ENCODE data around the gene RABL6. TPM values are rescaled to one million over a fixed set of nuclear protein-coding genes. Genes with fewer than 3 reads are reported as not detected.
"Not testable (repeated sequence)": the region's sequence is repeated elsewhere in the genome, so short reads cannot be mapped to it uniquely, and the experiment has no call there.

Gene RABL6
- total RNA-seq, 2 experiments from 2014 or later = 46.4 to 48.5 TPM

- no peak for DNase-seq
- CTCF ChIA-PET = no interaction called here
Observed at GRCh38 chr9:136867917-136868316, 60.2 kb downstream of the RABL6 start.

GRCh38 chr9:136868644-136869043, 60.9 kb downstream of the RABL6 start:
- CTCF ChIA-PET = no interaction called here
- H3K4me1 ChIP-seq (ENCODE audit: insufficient read depth, low read length) = peaks cover 23% of the 10 kb centered on the region
- H3K36me3 ChIP-seq (ENCODE audit: insufficient read depth, low read length) = peaks cover 6% of the 10 kb centered on the region
- Mint-ChIP-seq H3K9me3 (no peaks in the 10 kb centered on the region), H3K27ac (peak overlapping the region; percentile 62), H3K4me3 (peak overlapping the region; percentile 82), H3K36me3 (ENCODE audit: low read depth) (peaks cover 8% of the 10 kb centered on the region), H3K27me3 (no peaks in the 10 kb centered on the region), H3K4me1 (ENCODE audit: low read depth) (peaks cover 15% of the 10 kb centered on the region)
- peak in 1 of 14 experiments; percentile 16 for DNase-seq
- intact Hi-C loops (cut with DNase I, micrococcal nuclease) = loop anchor here in 1 of 2 experiments (5.0 kb wide), 1 partner anchor 74 kb away; the partner anchor contains the start of gene FBXW5
- TF ChIP-seq CTCF (IDR thresholded peaks at IDR 0.05) = no peak
- POLR2A ChIA-PET = no interaction called here
- no peak for ATAC-seq (ENCODE audit: poor library complexity)
- no peak overlapping the region for H3K27ac ChIP-seq (ENCODE audit: low read depth in 1 of 2, low read length in 2 of 2)
- H3K4me3 ChIP-seq (ENCODE audit: low read length) = no peak overlapping the region
- peaks cover 0 to 12% of the 10 kb centered on the region in 2 experiments for H3K9me3 ChIP-seq (ENCODE audit: control insufficient read depth in 1 of 2, insufficient read depth in 1 of 2, low read length in 2 of 2)
- no peaks in the 10 kb centered on the region for H3K27me3 ChIP-seq (ENCODE audit: control insufficient read depth in 1 of 2, insufficient read depth in 2 of 2, low read length in 2 of 2)

More at GRCh38 chr9:136867917-136868316, 60.2 kb downstream of the RABL6 start:
- Mint-ChIP-seq H3K9me3 (no peaks in the 10 kb centered on the region), H3K4me1 (ENCODE audit: low read depth) (peaks cover 15% of the 10 kb centered on the region), H3K4me3 (peak overlapping the region; percentile 70), H3K27me3 (no peaks in the 10 kb centered on the region), H3K27ac (peak overlapping the region; percentile 62), H3K36me3 (ENCODE audit: low read depth) (peaks cover 15% of the 10 kb centered on the region)
- H3K27ac ChIP-seq (ENCODE audit: low read depth in 1 of 2, low read length in 2 of 2) = no peak overlapping the region
- intact Hi-C loops (cut with DNase I, micrococcal nuclease) = loop anchor here (2.0 to 5.0 kb wide), 2 partner anchors 19 to 74 kb away; partner anchors contain the start of genes FBXW5 (in 1 of the 2) and TRAF2 (in 1 of the 2)
- no peak for ATAC-seq (ENCODE audit: poor library complexity)
- no peaks in the 10 kb centered on the region for H3K27me3 ChIP-seq (ENCODE audit: control insufficient read depth in 1 of 2, insufficient read depth in 2 of 2, low read length in 2 of 2)
- peaks cover 0 to 9% of the 10 kb centered on the region in 2 experiments for H3K9me3 ChIP-seq (ENCODE audit: control insufficient read depth in 1 of 2, insufficient read depth in 1 of 2, low read length in 2 of 2)
- POLR2A ChIA-PET = no interaction called here
- no peak for TF ChIP-seq CTCF (IDR thresholded peaks at IDR 0.05)
- peaks cover 23% of the 10 kb centered on the region for H3K4me1 ChIP-seq (ENCODE audit: insufficient read depth, low read length)
- peaks cover 13% of the 10 kb centered on the region for H3K36me3 ChIP-seq (ENCODE audit: insufficient read depth, low read length)
- no peak overlapping the region for H3K4me3 ChIP-seq (ENCODE audit: low read length)

DNA sequence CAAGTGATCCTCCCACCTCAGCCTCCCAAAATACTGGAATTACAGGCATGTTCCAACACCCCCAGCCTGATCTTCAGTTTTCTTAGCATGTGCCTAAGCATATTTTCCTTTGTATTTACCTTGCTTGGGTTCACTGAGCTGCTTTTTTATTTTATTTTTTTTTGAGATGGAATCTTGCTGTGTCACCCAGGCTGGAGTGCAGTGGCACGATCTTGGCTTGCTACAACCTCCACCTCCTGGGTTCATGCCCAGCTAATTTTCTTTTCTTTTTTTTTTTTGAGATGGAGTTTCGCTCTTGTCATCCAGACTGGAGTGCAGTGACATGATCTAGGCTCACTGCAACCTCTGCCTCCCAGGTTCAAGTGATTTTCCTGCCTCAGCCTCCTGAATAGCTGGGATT, 61.9 kb downstream of the RABL6 start:
- H3K36me3 Mint-ChIP-seq (ENCODE audit: low read depth); DNase-seq; H3K27ac Mint-ChIP-seq; H3K27me3 ChIP-seq (ENCODE audit: control insufficient read depth in 1 of 2, insufficient read depth in 2 of 2, low read length in 2 of 2); H3K27me3 Mint-ChIP-seq; H3K27ac ChIP-seq (ENCODE audit: low read depth in 1 of 2, low read length in 2 of 2); H3K9me3 Mint-ChIP-seq; H3K4me3 Mint-ChIP-seq; H3K36me3 ChIP-seq (ENCODE audit: insufficient read depth, low read length); CTCF ChIA-PET; H3K4me1 Mint-ChIP-seq (ENCODE audit: low read depth); H3K4me3 ChIP-seq (ENCODE audit: low read length); ATAC-seq (ENCODE audit: poor library complexity): not testable (repeated sequence)
- peaks cover 17% of the 10 kb centered on the region for H3K4me1 ChIP-seq (ENCODE audit: insufficient read depth, low read length)
- intact Hi-C loops (cut with DNase I, micrococcal nuclease) = loop anchor here in 1 of 2 experiments (5.0 kb wide), 1 partner anchor 73 kb away; the partner anchor contains the start of gene FBXW5
- POLR2A ChIA-PET = interaction anchor here (1.1 kb wide), 1 partner anchor 13 kb away, joined by 4 read pairs; no protein-coding TSS in a partner anchor
- peaks cover 0 to 12% of the 10 kb centered on the region in 2 experiments for H3K9me3 ChIP-seq (ENCODE audit: control insufficient read depth in 1 of 2, insufficient read depth in 1 of 2, low read length in 2 of 2)

DNA sequence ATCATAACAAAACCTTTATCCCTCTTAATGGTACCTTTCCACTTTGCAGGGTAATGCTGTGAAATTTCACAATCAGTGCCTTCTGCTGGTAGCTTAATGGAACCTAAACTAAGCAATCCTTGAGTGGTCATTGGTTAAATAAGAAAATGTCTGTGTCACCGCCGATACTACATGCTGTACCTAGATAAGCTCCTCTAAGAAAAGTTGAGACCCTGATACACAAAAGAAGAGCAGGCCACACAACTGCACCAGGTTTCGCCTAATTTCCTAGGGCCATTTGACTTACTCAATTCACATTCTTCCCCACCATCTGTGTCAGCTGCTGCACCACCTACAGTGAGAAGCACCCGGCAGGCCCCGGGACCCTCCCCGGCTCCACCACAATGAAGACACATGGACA, 67.4 kb downstream of the RABL6 start:
- no peaks in the 10 kb centered on the region for H3K36me3 ChIP-seq (ENCODE audit: insufficient read depth, low read length)
- no peaks in the 10 kb centered on the region for H3K4me1 Mint-ChIP-seq (ENCODE audit: low read depth)
- no peak for TF ChIP-seq CTCF (IDR thresholded peaks at IDR 0.05)
- intact Hi-C loops (cut with DNase I, micrococcal nuclease) = no loop called here
- H3K27me3 Mint-ChIP-seq = no peaks in the 10 kb centered on the region
- H3K9me3 Mint-ChIP-seq = no peaks in the 10 kb centered on the region
- ChIA-PET POLR2A (interaction anchor here (0.6 kb wide), 1 partner anchor 16 kb away, joined by 3 read pairs; no protein-coding TSS in a partner anchor), CTCF (no interaction called here)
- H3K4me3 ChIP-seq (ENCODE audit: low read length) = no peak overlapping the region
- no peaks in the 10 kb centered on the region for H3K27me3 ChIP-seq (ENCODE audit: control insufficient read depth in 1 of 2, insufficient read depth in 2 of 2, low read length in 2 of 2)
- H3K36me3 Mint-ChIP-seq (ENCODE audit: low read depth) = no peaks in the 10 kb centered on the region
- ATAC-seq (ENCODE audit: poor library complexity) = no peak
- H3K4me3 Mint-ChIP-seq = no peak overlapping the region
- DNase-seq = no peak
- no peak overlapping the region for H3K27ac ChIP-seq (ENCODE audit: low read depth in 1 of 2, low read length in 2 of 2)
- no peak overlapping the region for H3K27ac Mint-ChIP-seq
- H3K9me3 ChIP-seq (ENCODE audit: control insufficient read depth in 1 of 2, insufficient read depth in 1 of 2, low read length in 2 of 2) = peaks cover 0 to 12% of the 10 kb centered on the region in 2 experiments
- no peaks in the 10 kb centered on the region for H3K4me1 ChIP-seq (ENCODE audit: insufficient read depth, low read length)

Measured in CD4-positive, alpha-beta T cell (primary cell).